HG03469 (cell line): ENCODE measurements around the gene CES4A.
A peak's percentile ranks its signal among the peaks of the same experiment; 100 is the strongest.
"Not testable (repeated sequence)": the region's sequence is repeated elsewhere in the genome, so short reads cannot be mapped to it uniquely, and the experiment has no call there.

ENCODE experiments used
- ATAC-seq: cut with Tn5 transposase; IDR thresholded peaks from one replicate; pipeline ENCODE4 v1.9.1; 2021; ENCODE audit warnings: mild to moderate bottlenecking, moderate library complexity, moderate number of reproducible peaks; ENCODE audit not compliant: unreplicated experiment

The CES4A gene

DNA sequence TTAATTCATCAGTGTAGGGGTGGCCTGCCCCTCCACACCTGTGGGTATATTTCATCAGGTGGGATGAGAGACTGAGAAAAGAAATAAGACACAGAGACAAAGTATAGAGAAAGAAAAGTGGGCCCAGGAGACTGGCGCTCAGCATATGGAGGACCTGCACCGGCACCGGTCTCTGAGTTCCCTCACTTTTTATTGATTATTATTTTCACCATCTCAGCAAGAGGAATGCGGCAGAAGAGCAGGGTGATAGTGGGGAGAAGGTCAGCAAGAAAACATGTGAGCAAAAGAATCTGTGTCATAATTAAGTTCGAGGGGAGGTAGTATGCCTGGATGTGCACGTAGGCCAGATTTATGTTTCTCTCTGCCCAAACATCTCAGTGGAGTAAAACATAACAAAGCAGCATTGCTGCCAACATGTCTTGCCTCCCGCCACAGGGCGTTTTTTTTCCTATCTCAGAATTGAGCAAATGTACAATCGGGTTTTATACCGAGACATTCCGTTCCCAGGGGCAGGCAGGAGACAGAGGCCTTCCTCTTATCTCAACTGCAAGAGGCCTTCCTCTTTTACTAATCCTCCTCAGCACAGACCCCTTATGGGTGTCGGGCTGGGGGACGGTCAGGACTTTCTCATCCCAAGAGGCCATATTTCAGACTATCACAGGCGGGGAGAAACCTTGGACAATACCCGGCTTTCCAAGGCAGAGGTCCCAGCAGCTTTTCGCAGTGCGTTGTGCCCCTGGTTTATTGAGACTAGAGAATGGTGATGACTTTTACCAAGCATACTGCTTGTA is 32.8 kb upstream of the CES4A start:
- not testable (repeated sequence) for ATAC-seq

DNA sequence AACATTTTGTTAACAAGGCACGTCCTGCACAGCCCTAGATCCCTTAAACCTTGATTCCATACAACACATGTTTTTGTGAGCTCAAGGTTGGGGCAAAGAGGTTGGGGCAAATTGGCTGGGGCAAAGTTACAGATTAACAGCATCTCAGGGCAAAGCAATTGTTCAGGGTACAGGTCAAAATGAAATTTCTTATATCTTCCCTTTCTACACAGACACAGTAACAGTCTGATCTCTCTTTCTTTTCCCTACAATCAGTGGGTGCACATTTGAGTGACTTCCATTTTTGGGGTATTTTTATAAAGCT is 32.3 kb upstream of the CES4A start:
- not testable (repeated sequence) for ATAC-seq

DNA sequence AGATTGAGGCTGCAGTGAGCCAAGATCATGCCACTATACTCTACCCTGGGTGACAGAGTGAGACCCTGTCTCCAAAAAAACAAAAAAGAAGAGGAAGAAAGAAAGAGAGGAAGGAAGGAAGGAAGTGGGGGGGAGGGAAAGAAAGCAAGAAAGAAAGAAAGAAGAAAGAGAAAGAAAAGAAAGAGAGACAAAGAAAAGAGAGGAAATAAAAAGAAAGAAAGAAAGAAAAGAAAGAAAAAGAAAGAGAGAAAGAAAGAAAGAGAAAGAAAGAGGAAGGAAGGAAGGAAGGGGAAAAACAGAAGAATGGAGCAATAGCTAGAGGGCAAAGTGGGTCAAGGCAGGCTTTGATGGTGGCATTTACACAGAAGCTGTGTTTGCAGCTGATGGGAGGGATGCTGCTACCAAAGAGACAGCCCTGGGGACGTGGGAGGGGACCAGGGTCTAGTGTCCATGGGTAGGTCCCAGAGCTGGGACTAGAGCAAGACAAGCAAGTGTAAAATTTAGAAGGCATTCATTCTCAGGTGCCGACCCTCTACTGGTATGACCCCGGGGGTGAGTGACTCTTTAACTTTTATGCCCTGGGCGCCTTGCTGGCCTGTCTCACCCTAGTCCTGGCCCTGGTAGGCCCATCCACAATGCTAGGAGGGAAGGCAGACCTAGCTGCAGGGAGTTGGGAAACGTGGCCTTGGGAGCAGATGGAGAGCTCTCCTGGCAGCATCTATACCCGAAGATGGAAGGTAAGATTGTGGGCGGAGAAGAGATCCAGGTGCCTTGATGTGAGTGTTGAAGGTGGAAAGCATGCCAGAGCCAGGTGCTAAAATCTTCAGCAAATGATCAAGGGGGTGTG is 29.3 kb upstream of the CES4A start:
- no peak for ATAC-seq

DNA sequence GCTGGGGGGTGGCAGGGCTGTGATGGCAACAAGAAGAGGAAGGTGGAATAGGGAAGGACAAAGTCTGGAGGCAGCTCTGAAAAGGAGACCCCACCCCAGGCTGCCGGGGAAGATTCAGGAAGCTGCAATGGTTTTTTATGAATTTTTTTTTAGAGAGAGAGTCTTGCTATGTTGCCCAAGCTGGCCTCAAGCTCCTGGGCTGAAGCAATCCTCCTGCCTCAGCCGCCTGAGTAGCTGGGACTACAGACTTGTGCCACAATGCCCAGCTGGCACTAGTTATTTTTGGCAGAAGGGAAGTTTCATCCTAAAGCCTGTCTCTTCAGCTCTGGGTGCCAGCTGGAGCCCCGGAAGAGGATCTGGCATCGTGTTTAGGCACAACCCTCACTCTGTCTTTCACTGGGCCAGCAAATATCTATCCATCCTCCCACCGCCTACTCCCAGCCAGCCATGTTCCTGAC is 28.7 kb upstream of the CES4A start:
- no peak for ATAC-seq

DNA sequence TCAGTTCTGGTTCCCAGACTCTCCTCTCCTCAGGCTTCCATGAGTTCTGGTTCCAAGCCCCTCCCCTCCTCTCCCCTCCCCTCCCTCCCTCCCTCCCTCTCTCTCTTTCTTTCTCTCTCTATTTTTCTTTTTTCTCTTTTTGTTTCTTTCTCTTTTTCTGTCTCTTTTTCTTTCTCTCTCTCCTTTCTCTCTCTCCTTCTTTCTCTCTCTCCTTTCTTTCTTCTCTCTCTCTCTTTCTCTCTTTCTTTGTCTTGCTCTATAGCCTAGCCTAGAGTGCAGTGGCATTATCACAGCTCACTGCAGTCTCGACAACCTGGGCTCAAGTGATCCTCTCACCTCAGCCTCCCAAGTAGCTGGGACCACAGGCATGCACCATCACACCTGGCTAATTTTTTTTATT is 28.1 kb upstream of the CES4A start:
- no peak for ATAC-seq

DNA sequence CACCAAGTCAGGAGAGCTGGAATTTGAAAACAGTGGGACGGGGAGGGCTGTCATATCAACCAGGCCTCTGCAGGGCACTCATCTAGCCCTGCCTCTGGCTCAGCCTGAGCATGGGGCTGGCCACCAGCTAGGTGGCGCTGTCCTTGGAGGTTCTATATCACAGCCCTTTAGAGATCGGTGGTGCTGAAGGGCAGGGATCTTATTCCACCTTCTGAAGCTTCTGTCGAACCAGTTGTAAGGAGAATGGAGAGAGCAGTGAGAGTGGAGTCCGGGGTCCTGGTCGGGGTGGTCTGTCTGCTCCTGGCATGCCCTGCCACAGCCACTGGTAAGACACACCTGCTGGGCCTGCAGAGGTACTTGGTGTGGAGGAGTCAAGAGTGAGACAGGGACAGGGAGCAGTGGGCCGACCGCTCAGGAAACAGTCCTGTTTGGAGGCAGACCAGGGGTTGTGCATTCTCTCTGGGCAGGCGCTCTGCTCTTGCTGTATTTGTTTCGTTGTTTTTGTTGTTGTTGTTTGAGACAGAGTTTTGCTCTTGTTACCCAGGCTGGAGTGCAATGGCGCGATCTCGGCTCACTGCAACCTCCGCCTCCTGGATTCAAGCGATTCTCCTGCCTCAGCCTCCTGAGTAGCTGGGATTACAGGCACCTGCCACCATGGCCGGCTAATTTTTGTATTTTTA is 27.2 kb upstream of the CES4A start, which contains the start of gene CES3:
Gene CES3, plus strand, starts transcription at position 202 of the 680 bp plus-strand sequence. Its CDS starts 42 bp downstream, at position 244.
- ATAC-seq, result peak; percentile 56

DNA sequence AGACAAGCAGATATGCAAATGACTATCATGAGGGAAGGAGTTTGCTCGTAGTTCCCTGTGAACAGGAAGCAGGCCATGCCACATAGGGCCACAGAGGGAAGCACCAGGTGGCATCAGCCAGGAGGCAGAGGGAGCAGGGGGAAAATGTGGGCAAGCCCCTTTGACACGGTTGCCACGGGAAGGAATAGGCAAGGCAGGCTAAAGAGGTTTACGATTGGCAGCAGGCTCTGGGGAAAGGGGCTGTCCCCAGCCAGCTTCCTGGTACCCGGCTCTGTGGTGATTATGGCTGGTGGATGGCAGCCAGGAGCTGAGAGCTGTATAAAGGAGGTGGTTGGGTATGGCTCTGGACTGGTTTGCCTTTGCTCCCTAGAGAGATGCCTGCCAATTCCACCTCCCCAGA is 26.5 kb upstream of the CES4A start:
- no peak for ATAC-seq

DNA sequence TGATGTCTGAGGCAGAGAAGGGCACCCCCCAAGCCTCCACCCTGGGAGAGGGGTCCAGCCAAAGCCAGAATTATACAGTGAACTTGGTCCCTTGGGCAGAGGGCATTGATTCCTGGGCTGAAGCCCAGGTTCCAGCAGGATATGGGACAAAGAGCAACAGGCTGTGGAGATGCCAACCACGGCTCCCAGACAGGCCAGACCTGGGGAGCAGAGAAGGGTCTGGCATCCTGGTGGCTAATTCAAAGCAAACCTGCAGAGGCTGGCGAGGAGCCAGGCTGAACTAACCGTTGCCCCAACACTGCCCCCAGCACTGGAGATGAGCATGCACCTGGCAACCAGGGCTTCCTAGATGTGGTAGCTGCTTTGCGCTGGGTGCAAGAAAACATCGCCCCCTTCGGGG is 24.3 kb upstream of the CES4A start:
- no peak for ATAC-seq

DNA sequence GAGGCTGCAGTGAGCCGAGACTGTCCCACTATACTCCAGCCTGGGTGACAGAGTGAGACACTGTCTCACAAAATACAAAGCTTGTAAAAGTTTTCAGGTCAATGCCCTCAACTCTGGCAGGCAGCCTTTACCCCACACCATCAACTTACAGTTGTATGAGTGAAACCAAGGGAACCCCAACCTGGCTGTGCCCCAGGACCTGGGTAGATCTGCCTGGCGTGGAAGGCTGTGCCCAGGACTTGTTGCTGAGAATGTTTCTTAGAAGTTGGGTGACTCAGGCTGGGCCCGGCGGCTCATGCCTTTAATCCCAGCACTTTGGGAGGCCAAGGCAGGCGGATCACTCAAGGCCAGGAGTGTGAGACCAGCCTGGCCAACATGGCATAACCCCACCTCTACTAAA is 19.5 kb upstream of the CES4A start:
- no peak for ATAC-seq

DNA sequence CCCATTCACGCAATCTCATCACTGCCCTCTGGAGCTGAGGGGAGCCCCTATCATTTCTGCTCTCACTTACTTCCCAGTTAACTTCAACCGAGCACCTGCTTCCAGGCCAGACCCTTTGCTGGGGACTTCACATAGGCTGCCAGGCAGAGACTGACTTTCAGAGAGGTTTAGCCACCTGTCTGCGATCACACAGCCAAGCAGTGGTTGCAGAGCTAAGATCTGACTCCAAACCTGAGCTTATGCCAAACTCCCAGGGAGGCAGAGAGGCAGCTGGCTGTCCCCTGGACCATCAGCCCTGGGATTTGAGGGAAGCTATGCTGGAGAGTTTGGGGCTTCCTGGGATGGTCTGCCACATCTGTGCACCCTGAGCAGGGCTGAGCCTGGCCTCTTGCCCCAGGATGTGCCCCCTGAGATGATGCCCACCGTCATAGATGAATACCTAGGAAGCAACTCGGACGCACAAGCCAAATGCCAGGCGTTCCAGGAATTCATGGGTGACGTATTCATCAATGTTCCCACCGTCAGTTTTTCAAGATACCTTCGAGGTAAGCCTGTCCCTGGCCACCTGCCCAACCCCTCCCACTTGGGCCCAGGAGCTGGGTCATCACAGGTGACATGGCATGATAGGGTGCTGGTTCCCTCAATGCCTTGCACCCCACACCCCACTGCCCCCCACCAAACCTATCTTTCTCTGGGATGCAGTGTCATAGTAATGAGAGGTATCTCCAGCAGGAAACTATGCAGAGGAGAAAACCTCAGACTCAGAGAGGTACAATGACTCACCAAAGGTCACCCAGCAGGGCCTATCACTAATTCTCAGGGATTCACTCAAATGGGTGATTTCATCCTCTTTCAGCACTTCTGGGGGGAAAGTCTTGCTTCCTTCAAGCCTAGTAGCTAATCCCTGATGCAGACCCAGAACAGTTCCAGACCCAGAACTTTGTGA is 17.3 kb upstream of the CES4A start:
- no peak for ATAC-seq

DNA sequence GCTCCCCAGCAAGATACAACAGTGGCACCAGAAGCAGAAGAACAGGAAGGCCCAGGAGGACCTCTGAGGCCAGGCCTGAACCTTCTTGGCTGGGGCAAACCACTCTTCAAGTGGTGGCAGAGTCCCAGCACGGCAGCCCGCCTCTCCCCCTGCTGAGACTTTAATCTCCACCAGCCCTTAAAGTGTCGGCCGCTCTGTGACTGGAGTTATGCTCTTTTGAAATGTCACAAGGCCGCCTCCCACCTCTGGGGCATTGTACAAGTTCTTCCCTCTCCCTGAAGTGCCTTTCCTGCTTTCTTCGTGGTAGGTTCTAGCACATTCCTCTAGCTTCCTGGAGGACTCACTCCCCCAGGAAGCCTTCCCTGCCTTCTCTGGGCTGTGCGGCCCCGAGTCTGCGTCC is 15.4 kb upstream of the CES4A start:
- ATAC-seq, result no peak

DNA sequence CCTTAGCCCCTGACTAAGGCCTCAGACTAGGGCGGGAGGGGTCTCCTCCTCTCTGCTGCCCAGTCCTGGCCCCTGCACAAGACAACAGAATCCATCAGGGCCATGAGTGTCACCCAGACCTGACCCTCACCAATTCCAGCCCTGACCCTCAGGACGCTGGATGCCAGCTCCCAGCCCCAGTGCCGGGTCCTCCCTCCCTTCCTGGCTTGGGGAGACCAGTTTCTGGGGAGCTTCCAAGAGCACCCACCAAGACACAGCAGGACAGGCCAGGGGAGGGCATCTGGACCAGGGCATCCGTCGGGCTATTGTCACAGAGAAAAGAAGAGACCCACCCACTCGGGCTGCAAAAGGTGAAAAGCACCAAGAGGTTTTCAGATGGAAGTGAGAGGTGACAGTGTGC is 14.7 kb upstream of the CES4A start:
- no peak for ATAC-seq

DNA sequence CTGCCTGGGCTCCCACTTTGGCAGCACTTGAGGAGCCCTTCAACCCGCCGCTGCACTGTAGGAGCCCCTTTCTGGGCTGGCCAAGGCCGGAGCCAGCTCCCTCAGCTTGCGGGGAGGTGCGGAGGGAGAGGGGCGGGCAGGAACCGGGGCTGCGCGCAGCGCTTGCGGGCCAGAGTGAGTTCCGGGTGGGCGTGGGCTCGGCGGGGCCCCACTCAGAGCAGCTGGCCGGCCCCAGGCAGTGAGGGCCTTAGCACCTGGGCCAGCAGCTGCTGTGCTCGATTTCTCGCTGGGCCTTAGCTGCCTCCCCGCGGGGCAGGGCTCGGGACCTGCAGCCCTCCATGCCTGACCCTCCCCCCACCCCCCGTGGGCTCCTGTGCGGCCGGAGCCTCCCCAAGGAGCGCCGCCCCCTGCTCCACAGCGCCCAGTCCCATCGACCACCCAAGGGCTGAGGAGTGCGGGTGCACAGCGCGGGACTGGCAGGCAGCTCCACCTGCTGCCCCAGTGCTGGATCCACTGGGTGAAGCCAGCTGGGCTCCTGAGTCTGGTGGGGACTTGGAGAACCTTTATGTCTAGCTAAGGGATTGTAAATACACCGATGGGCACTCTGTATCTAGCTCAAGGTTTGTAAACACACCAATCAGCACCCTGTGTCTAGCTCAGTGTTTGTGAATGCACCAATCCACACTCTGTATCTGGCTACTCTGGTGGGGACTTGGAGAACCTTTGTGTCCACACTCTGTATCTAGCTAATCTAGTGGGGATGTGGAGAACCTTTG is 14.0 kb upstream of the CES4A start:
- ATAC-seq, result not testable (repeated sequence)

DNA sequence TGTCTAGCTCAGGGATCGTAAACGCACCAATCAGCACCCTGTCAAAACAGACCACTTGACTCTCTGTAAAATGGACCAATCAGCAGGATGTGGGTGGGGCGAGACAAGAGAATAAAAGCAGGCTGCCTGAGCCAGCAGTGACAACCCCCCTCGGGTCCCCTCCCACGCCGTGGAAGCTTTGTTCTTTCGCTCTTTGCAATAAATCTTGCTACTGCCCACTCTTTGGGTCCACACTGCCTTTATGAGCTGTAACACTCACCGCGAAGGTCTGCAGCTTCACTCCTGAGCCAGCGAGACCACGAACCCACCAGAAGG is 13.5 kb upstream of the CES4A start:
- ATAC-seq, result not testable (repeated sequence)

DNA sequence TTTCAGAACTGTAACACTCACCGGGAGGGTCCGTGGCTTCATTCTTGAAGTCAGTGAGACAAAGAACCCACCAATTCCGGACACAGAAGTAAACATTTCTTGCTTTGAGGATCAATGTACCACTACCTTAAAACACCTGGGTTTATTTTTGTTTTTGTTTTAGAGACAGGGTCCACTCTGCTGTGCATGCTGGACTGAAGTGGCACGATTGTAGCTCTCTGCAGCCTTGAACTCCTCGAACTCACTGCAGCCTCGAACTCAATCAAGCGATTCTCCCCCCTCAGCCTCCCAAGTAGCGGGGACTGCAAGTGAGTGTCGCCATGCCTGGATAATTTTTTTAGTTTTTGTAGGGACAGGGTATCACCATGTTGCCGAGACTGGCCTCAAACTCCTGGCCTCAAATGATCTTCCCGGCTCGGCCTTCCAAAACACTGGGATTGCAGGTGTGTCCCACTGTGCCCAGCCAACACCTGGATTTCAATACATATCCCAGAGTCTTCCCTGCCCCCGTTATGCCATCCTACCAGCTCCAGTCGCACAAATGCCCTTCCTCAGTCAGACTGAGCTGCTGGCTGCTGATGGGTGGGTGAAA is 13.0 kb upstream of the CES4A start:
- no peak for ATAC-seq

DNA sequence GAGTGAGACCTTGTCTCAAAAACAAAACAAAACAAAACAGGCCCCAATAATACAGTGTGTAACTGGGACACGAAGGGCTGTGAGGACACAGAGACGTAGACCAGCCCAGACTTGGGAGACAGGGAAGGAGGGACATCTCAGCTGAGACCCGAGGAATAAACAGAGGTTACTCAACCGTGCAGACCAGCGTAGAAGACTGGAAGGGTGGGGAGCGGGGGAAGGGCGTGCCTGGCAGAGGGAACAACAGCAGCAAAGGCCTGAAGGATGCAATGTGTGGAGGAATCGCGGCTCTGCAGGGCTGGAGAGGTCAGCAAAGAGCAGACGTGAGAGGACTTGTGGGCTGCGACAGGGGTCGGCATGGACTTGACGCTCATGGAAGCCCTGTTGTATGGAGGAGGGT is 11.6 kb upstream of the CES4A start:
- ATAC-seq, result no peak

DNA sequence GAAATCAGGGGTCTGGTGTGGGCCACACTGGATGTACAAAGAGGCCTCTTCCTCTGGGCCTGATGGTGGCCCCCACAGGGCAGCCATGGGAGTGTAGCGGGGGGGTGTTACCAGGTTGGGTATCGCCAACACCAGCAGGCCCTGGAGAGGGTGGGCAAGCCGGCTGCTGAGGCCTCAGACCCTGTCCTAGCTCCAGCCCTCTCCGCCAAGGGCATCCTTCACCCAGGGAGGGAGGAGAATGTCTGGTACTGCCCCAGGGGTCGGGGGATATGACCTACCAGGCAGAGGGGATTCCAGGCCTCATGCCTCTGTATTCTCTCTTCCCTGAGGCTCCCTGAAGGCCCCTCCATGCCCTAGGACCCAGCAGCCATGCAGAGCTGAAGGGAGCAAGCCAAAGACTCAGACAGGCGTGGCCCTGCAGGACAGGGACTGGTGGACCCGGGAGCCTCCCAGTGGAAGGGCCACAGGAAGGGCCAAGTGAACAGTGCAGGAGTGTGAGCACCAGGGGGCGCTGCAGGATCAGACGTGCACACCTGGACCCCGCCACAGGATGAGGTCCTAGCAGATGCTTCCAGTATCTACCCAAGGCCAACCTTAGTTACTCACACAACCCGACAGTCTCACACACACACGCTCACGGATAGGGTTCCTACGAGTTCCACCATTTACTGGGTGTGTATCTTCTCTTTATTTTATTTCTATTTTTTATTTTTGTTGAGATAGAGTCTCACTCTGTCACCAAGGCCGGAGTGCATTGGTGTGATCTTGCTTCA is 10.9 kb upstream of the CES4A start:
- no peak for ATAC-seq

DNA sequence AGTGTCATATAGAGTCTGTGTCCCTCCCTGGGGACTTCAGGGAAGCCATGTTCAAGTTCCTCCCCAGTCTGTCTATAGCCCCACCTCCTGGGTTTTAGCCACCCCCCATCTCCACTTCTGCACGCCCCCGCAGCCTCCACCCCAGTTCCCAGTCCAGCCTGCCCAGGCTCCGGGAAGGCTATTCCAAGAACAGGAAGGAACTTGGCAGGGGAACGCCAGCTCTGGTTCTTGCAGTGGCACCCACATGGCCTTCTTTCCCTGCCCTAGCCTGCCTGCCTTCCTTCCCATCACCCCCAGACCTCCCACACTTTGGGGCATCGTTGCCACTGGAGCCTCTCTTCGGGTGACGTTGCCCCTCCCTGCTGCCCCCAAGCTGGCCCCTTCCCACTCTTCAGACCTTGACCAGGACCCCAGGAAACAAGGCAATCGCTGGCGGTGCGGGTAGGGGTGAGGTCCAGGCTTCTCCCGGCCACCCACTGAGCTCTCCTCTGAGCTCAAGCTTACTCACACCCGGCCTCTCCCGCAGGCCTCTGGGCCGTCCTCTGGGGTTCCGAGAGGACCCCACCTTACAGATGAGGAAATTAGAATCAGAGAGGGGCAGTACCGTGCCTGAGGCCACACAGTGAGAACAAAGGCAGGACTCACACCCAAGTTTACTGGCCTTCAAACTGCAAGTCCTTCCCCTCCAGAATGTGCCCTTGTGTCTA is 9.2 kb upstream of the CES4A start:
- no peak for ATAC-seq
